Urinary bladder (tissue), 4 donors: ENCODE measurements around the gene SKIL. TPM values are rescaled to one million over a fixed set of nuclear protein-coding genes. Genes with fewer than 3 reads are reported as not detected.

Experiments used
- DNase-seq: peaks from one replicate; pipeline ENCODE4 v3.0.0-alpha.2; 2015; ENCODE audit errors: extremely low spot score
- H3K27ac ChIP-seq: one replicate; pipeline ENCODE4 v1.5.1; 2013; ENCODE audit warnings: low read depth, mild to moderate bottlenecking, moderate library complexity
- H3K36me3 ChIP-seq: one replicate; pipeline ENCODE4 v1.6.1; 2013; ENCODE audit warnings: mild to moderate bottlenecking, moderate library complexity; ENCODE audit not compliant: insufficient read depth
- H3K4me1 ChIP-seq: one replicate; pipeline ENCODE4 v1.6.1; 2013; ENCODE audit warnings: mild to moderate bottlenecking, moderate library complexity; ENCODE audit not compliant: insufficient read depth
- H3K4me3 ChIP-seq: one replicate; pipeline ENCODE4 v1.5.1; 2013; ENCODE audit warnings: low read depth, low read length
- polyA plus RNA-seq: library from polyadenylated mRNA; stranded (reverse); fragments of 200-250 nt; gene quantifications from one replicate; pipeline ENCODE4 v1.2.3, GENCODE V29; 2013
- total RNA-seq: library from RNA; depleted of rRNA; stranded (reverse); fragments of >200 nt; gene quantifications from one replicate; pipeline ENCODE4 v1.2.3, GENCODE V29; 2014
- donor health status: healthy with polysubstance abuse.
- donor health status: healthy.

Gene SKIL
- total and polyA plus RNA-seq, 2 donors = 10.7 to 124 TPM

DNA sequence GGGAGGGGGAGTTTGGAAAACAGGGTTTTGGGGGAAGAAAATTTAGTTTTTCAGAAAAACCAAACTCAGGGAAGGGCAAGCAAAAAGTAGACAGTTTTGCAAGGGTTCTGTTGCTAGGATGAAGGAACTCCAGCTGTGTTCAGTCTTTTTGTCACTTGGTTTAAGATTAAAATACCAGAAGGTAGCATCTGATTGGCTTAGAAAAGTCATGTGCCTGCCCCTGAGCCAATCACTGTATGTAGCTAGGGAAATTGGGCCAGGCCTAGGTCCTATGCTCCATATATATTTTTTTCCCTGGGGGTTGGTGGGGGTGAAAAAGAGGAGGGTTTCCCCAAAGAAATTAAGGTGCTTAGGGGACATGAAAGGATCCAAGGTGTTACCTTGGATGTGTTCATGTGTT lies 85.4 kb downstream of the SKIL start:
- H3K36me3 ChIP-seq = no peaks in the 10 kb centered on the region
- no peak overlapping the region for H3K4me3 ChIP-seq
- no peaks in the 10 kb centered on the region for H3K4me1 ChIP-seq
- no peak overlapping the region for H3K27ac ChIP-seq
- DNase-seq = no peak

DNA sequence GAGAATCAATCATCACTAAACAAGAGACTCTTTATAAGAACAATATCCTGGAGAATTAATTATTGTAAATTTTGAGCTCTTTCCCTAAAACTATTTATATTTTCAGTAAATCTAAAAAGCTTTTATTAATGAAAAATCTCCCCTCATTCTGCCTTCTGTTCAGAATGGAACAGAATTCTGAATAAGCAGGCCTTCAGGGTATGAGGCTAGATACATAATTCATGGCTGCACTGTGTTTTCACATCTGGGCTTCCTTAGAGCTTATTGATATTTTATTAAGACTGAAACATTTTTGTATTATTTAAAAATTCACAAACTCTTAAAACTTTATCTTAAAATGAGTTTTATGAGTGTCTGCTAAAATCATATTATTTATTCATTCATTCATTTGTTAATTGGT lies 85.9 kb downstream of the SKIL start:
- Histone ChIP-seq H3K4me3 (no peak overlapping the region), H3K4me1 (no peaks in the 10 kb centered on the region), H3K27ac (no peak overlapping the region), H3K36me3 (no peaks in the 10 kb centered on the region)
- no peak for DNase-seq

Other genes with a start within 250 kb of the SKIL start
- 98.6 TPM for gene PHC3, start 176.0 kb upstream of the SKIL start, total RNA-seq
- gene PHC3, start 176.0 kb upstream of the SKIL start, polyA plus RNA-seq = 13.7 TPM
- 88.2 TPM for gene PRKCI, start 135.3 kb upstream of the SKIL start, total RNA-seq
- gene PRKCI, start 135.3 kb upstream of the SKIL start, polyA plus RNA-seq = 15.5 TPM
- gene CLDN11, start 61.2 kb downstream of the SKIL start, total RNA-seq = 28.1 TPM
- 24.6 TPM for gene CLDN11, start 61.2 kb downstream of the SKIL start, polyA plus RNA-seq
- 1.8 TPM for gene SLC7A14, start 228.4 kb downstream of the SKIL start, total RNA-seq
- 0.22 TPM for gene SLC7A14, start 228.4 kb downstream of the SKIL start, polyA plus RNA-seq